GM18519 (cell line): ENCODE measurements around the gene GRSF1.
A peak's percentile ranks its signal among the peaks of the same experiment; 100 is the strongest.
"Not testable (repeated sequence)": the region's sequence is repeated elsewhere in the genome, so short reads cannot be mapped to it uniquely, and the experiment has no call there.

Experiments
- ATAC-seq: cut with Tn5 transposase; IDR thresholded peaks from one replicate; pipeline ENCODE4 v1.9.1; 2021; ENCODE audit warnings: mild to moderate bottlenecking, moderate library complexity; ENCODE audit not compliant: unreplicated experiment, low FRiP score

Gene GRSF1

GRCh38 chr4:70838204-70838603 lies 1.5 kb downstream of the GRSF1 start:
- ATAC-seq, result no peak

GRCh38 chr4:70836081-70836480 lies 3.6 kb downstream of the GRSF1 start:
- ATAC-seq, result no peak

- no peak for ATAC-seq
Observed at GRCh38 chr4:70833675-70834074, 6.0 kb downstream of the GRSF1 start.

- ATAC-seq, result no peak
Observed at GRCh38 chr4:70831293-70831692, 8.4 kb downstream of the GRSF1 start.

GRCh38 chr4:70830054-70830453 lies 9.6 kb downstream of the GRSF1 start:
- no peak for ATAC-seq

- ATAC-seq, result no peak
Observed at GRCh38 chr4:70829492-70829891, 10.2 kb downstream of the GRSF1 start.

GRCh38 chr4:70829015-70829414 lies 10.7 kb downstream of the GRSF1 start:
- no peak for ATAC-seq

GRCh38 chr4:70818921-70819320 lies 20.8 kb downstream of the GRSF1 start:
- ATAC-seq, result no peak

- ATAC-seq, result no peak
Observed at GRCh38 chr4:70818173-70818855, 21.4 kb downstream of the GRSF1 start.

GRCh38 chr4:70816894-70817293 lies 22.8 kb downstream of the GRSF1 start:
- ATAC-seq, result no peak

- no peak for ATAC-seq
Observed at GRCh38 chr4:70815370-70815769, 24.3 kb downstream of the GRSF1 start.

- ATAC-seq, result no peak
Observed at GRCh38 chr4:70808151-70808550, 31.5 kb downstream of the GRSF1 start.

GRCh38 chr4:70802928-70803580 lies 36.6 kb downstream of the GRSF1 start:
- ATAC-seq, result no peak

- peak; percentile 73 for ATAC-seq
Observed at GRCh38 chr4:70801265-70801809, 38.4 kb downstream of the GRSF1 start.

GRCh38 chr4:70793626-70794025 lies 46.1 kb downstream of the GRSF1 start:
- ATAC-seq, result no peak

GRCh38 chr4:70788733-70789132 lies 51.0 kb downstream of the GRSF1 start:
- ATAC-seq, result no peak

- ATAC-seq, result no peak
Observed at GRCh38 chr4:70787496-70787895, 52.2 kb downstream of the GRSF1 start.

GRCh38 chr4:70783096-70783495 lies 56.6 kb downstream of the GRSF1 start:
- no peak for ATAC-seq

- no peak for ATAC-seq
Observed at GRCh38 chr4:70778888-70779422, 60.7 kb downstream of the GRSF1 start.

GRCh38 chr4:70772929-70773555 lies 66.6 kb downstream of the GRSF1 start:
- peak; percentile 49 for ATAC-seq

GRCh38 chr4:70769396-70769795 lies 70.3 kb downstream of the GRSF1 start:
- not testable (repeated sequence) for ATAC-seq
